H9 (cell line): ENCODE results near the gene GRXCR2. TPM values are rescaled to one million over a fixed set of nuclear protein-coding genes. Genes with fewer than 3 reads are reported as not detected.
A peak's percentile ranks its signal among the peaks of the same experiment; 100 is the strongest.

Source experiments
- DNase-seq: peaks from one replicate; pipeline ENCODE4 v3.0.0-alpha.2; 2017
- H2AFZ ChIP-seq: one replicate; pipeline ENCODE4 v1.6.1; 2013; ENCODE audit warnings: mild to moderate bottlenecking, low read length, control low read depth, moderate library complexity
- H2AK5ac ChIP-seq: 2 replicates; pipeline ENCODE4 v1.6.1; 2013; ENCODE audit warnings: low read length, control low read depth, mixed read lengths; ENCODE audit not compliant: insufficient read length
- H2BK120ac ChIP-seq: one replicate; pipeline ENCODE4 v1.6.1; 2013; ENCODE audit warnings: low read depth, mild to moderate bottlenecking, low read length, control low read depth, inconsistent platforms; ENCODE audit not compliant: poor library complexity, severe bottlenecking
- H2BK12ac ChIP-seq: 2 replicates; pipeline ENCODE4 v1.6.1; 2013; ENCODE audit warnings: low read length, control low read depth, mixed read lengths, low read depth; ENCODE audit not compliant: insufficient read length
- H2BK15ac ChIP-seq: 2 replicates; pipeline ENCODE4 v1.6.1; 2013; ENCODE audit warnings: low read depth, low read length, control low read depth
- H2BK20ac ChIP-seq: one replicate; pipeline ENCODE4 v1.6.1; 2013; ENCODE audit warnings: low read depth, mild to moderate bottlenecking, low read length, control low read depth, inconsistent platforms; ENCODE audit not compliant: poor library complexity, severe bottlenecking
- H2BK5ac ChIP-seq: 2 replicates; pipeline ENCODE4 v1.6.1; 2013; ENCODE audit warnings: low read length, control low read depth, mixed read lengths; ENCODE audit not compliant: insufficient read length
- H3K14ac ChIP-seq: 2 replicates; pipeline ENCODE4 v1.6.1; 2013; ENCODE audit warnings: low read length, control low read depth; ENCODE audit not compliant: insufficient read depth
- H3K18ac ChIP-seq: 2 replicates; pipeline ENCODE4 v1.6.1; 2013; ENCODE audit warnings: low read depth, mild to moderate bottlenecking, mixed read lengths, low read length, control low read depth; ENCODE audit not compliant: insufficient read length
- H3K23ac ChIP-seq: 2 replicates; pipeline ENCODE4 v1.6.1; 2013; ENCODE audit warnings: low read length, control low read depth, mixed read lengths, low read depth; ENCODE audit not compliant: insufficient read length
- H3K23me2 ChIP-seq: 2 replicates; pipeline ENCODE4 v1.6.1; 2013; ENCODE audit warnings: low read depth, mild to moderate bottlenecking, mixed read lengths, low read length, control low read depth; ENCODE audit not compliant: insufficient read length, poor library complexity, severe bottlenecking
- H3K27ac ChIP-seq: 2 replicates; pipeline ENCODE4 v1.5.1; 2013; ENCODE audit warnings: low read length, control low read depth, mixed read lengths, low read depth; ENCODE audit not compliant: insufficient read length
- H3K27me3 ChIP-seq: 2 replicates; pipeline ENCODE4 v1.6.1; 2013; ENCODE audit warnings: low read length, control low read depth, inconsistent platforms; ENCODE audit not compliant: insufficient read depth
- H3K4ac ChIP-seq: 2 replicates; pipeline ENCODE4 v1.6.1; 2013; ENCODE audit warnings: low read depth, mild to moderate bottlenecking, control low read depth, inconsistent platforms, low read length, moderate library complexity
- H3K4me1 ChIP-seq: 2 replicates; pipeline ENCODE4 v1.6.1; 2013; ENCODE audit warnings: low read length, control low read depth, inconsistent platforms; ENCODE audit not compliant: insufficient read depth
- H3K4me2 ChIP-seq: 2 replicates; pipeline ENCODE4 v1.6.1; 2013; ENCODE audit warnings: low read length, control low read depth, mixed read lengths; ENCODE audit not compliant: insufficient read length, insufficient read depth
- H3K56ac ChIP-seq: 2 replicates; pipeline ENCODE4 v1.6.1; 2013; ENCODE audit warnings: low read depth, mild to moderate bottlenecking, mixed read lengths, low read length, control low read depth; ENCODE audit not compliant: insufficient read length
- H3K79me1 ChIP-seq: 2 replicates; pipeline ENCODE4 v1.6.1; 2013; ENCODE audit warnings: low read depth, mild to moderate bottlenecking, moderate library complexity, low read length, control low read depth, inconsistent platforms; ENCODE audit not compliant: insufficient read depth, poor library complexity, severe bottlenecking
- H3K79me2 ChIP-seq: 2 replicates; pipeline ENCODE4 v1.6.1; 2013; ENCODE audit warnings: low read length, control low read depth, inconsistent platforms; ENCODE audit not compliant: insufficient read depth
- H3K9ac ChIP-seq: 2 replicates; pipeline ENCODE4 v1.6.1; 2013; ENCODE audit warnings: low read length, control low read depth, mixed read lengths; ENCODE audit not compliant: insufficient read length; ENCODE audit errors: extremely low read depth
- H3K9me3 ChIP-seq: one replicate; pipeline ENCODE4 v1.6.1; 2013; ENCODE audit warnings: low read depth, low read length, inconsistent platforms; ENCODE audit not compliant: control insufficient read depth
- H3T11ph ChIP-seq: one replicate; pipeline ENCODE4 v1.6.1; 2013; ENCODE audit warnings: mild to moderate bottlenecking, low read length, control low read depth, inconsistent platforms
- H4K20me1 ChIP-seq: one replicate; pipeline ENCODE4 v1.6.1; 2013; ENCODE audit not compliant: control insufficient read depth, insufficient read length, insufficient read depth
- H4K5ac ChIP-seq: 2 replicates; pipeline ENCODE4 v1.6.1; 2013; ENCODE audit warnings: low read depth, mild to moderate bottlenecking, mixed read lengths, low read length, control low read depth; ENCODE audit not compliant: insufficient read length
- H4K8ac ChIP-seq: replicated peaks from 2 replicates; pipeline ENCODE4 v1.6.1; 2013; ENCODE audit warnings: low read length, control low read depth, mixed read lengths, low read depth; ENCODE audit not compliant: insufficient read length
- H4K91ac ChIP-seq: 2 replicates; pipeline ENCODE4 v1.6.1; 2013; ENCODE audit warnings: low read depth, mild to moderate bottlenecking, moderate library complexity, mixed read lengths, low read length, control low read depth; ENCODE audit not compliant: insufficient read length
- H3K27ac Mint-ChIP-seq, 3 experiments: 2 replicates in 2 of 3; 3 replicates in 1 of 3; pipeline ENCODE4 v1.8.0; 2020 to 2021; ENCODE audit warnings: mixed read lengths in 3 of 3, mild to moderate bottlenecking in 1 of 3, moderate library complexity in 1 of 3
- H3K27me3 Mint-ChIP-seq: 2 replicates; pipeline ENCODE4 v1.8.0; 2021; ENCODE audit warnings: low read depth, mild to moderate bottlenecking, moderate library complexity, mixed read lengths
- H3K36me3 Mint-ChIP-seq, 3 experiments: 2 replicates in 2 of 3; 3 replicates in 1 of 3; pipeline ENCODE4 v1.8.0; 2020 to 2021; ENCODE audit warnings: low read depth in 3 of 3, mixed read lengths in 3 of 3; ENCODE audit not compliant: insufficient read depth in 1 of 3
- H3K4me1 Mint-ChIP-seq, 2 experiments: 2 replicates each; pipeline ENCODE4 v1.8.0; 2020; ENCODE audit warnings: mixed read lengths in 2 of 2
- H3K4me3 Mint-ChIP-seq, 2 experiments: 2 replicates in 1 of 2; 3 replicates in 1 of 2; pipeline ENCODE4 v1.8.0; 2020 to 2021; ENCODE audit warnings: mild to moderate bottlenecking in 2 of 2, mixed read lengths in 2 of 2, moderate library complexity in 1 of 2
- H3K9me3 Mint-ChIP-seq, 2 experiments: 2 replicates in 1 of 2; 3 replicates in 1 of 2; pipeline ENCODE4 v1.8.0; 2020; ENCODE audit warnings: mild to moderate bottlenecking in 2 of 2, mixed read lengths in 2 of 2, moderate library complexity in 1 of 2
- CTCF ChIP-seq: fragments of 200-600 bp; sonication (generic); conservative IDR thresholded peaks from 3 replicates; pipeline ENCODE4 v1.8.0; 2021; ENCODE audit warnings: antibody characterized with exemption, mild to moderate bottlenecking
- WGBS: extraction: QIAGEN DNeasy Blood & Tissue Kit; methylation state at CpG from one replicate; pipeline ENCODE4 v1.1.7; 2013; ENCODE audit warnings: missing lambda C conversion rate, low lambda C conversion rate, mixed read lengths; ENCODE audit not compliant: insufficient read length; ENCODE audit errors: extremely low coverage; 5-methylcytosine and 5-hydroxymethylcytosine counted together
- total RNA-seq: library from RNA; stranded (reverse); gene quantifications from 2 replicates; pipeline ENCODE4 v1.2.1, GENCODE V29; 2021

Gene GRXCR2
- total RNA-seq, 1 experiment from 2014 or later = not detected

GRCh38 chr5:145887217-145887616, 14.4 kb upstream of the GRXCR2 start:
- H3K27ac ChIP-seq = no peak overlapping the region
- no peak overlapping the region for H3K9ac ChIP-seq
- no peak overlapping the region for H3K18ac ChIP-seq
- no peaks in the 10 kb centered on the region for H3K23me2 ChIP-seq
- Mint-ChIP-seq H3K4me1 (peaks cover 3 to 5% of the 10 kb centered on the region in 2 experiments; a peak in 3 of 4 replicates), H3K4me3 (no peak overlapping the region), H3K27me3 (no peaks in the 10 kb centered on the region; the same call in none of the 2 replicates), H3K36me3 (peaks cover 9 to 21% (median 13%) of the 10 kb centered on the region in 3 experiments), H3K9me3 (peaks cover 14 to 28% of the 10 kb centered on the region in 2 experiments), H3K27ac (no peak overlapping the region)
- H2AK5ac ChIP-seq = no peak overlapping the region
- no peak overlapping the region for H2BK12ac ChIP-seq
- no peak overlapping the region for H2BK15ac ChIP-seq
- H3K56ac ChIP-seq = no peak overlapping the region
- peak; percentile 18; the same call in 1 of the 3 replicates for TF ChIP-seq CTCF
- H3K4me2 ChIP-seq = no peak overlapping the region
- H4K5ac ChIP-seq = no peak overlapping the region
- DNase-seq = no peak
- no peaks in the 10 kb centered on the region for H4K20me1 ChIP-seq
- no peak overlapping the region for H3T11ph ChIP-seq
- no peaks in the 10 kb centered on the region; the same call in 1 of the 2 replicates for H3K4me1 ChIP-seq
- H3K23ac ChIP-seq = no peak overlapping the region
- H3K27me3 ChIP-seq = no peaks in the 10 kb centered on the region
- no peak overlapping the region for H3K4ac ChIP-seq
- no peak overlapping the region for H2BK5ac ChIP-seq
- H2AFZ ChIP-seq = no peak overlapping the region
- H2BK20ac ChIP-seq = no peak overlapping the region
- H4K91ac ChIP-seq = no peak overlapping the region
- no peak overlapping the region for H2BK120ac ChIP-seq
- no peaks in the 10 kb centered on the region for H3K79me2 ChIP-seq
- H4K8ac ChIP-seq = no peak overlapping the region
- H3K79me1 ChIP-seq = no peaks in the 10 kb centered on the region
- no peak overlapping the region for H3K14ac ChIP-seq
- H3K9me3 ChIP-seq = no peaks in the 10 kb centered on the region
- no CpG with 5 or more reads among the region's 3 CpGs for WGBS
